HG02623 (cell line): ENCODE data around the gene TGDS.
A peak's percentile ranks its signal among the peaks of the same experiment; 100 is the strongest.
"Not testable (repeated sequence)": the region's sequence is repeated elsewhere in the genome, so short reads cannot be mapped to it uniquely, and the experiment has no call there.

Source experiments
- ATAC-seq: cut with Tn5 transposase; IDR thresholded peaks from one replicate; pipeline ENCODE4 v1.9.1; 2021; ENCODE audit warnings: moderate library complexity; ENCODE audit not compliant: unreplicated experiment

The TGDS gene

GRCh38 chr13:94556041-94556440 is 39.9 kb downstream of the TGDS start:
- ATAC-seq, result no peak

- ATAC-seq, result no peak
Measured at GRCh38 chr13:94553766-94554165, 42.2 kb downstream of the TGDS start.

GRCh38 chr13:94552095-94552494 is 43.9 kb downstream of the TGDS start:
- no peak for ATAC-seq

- no peak for ATAC-seq
Measured at GRCh38 chr13:94550062-94550738, 45.8 kb downstream of the TGDS start.

- ATAC-seq, result peak; percentile 92
Measured at GRCh38 chr13:94549232-94550061, 46.5 kb downstream of the TGDS start.

- ATAC-seq, result peak; percentile 43
Measured at GRCh38 chr13:94548821-94549231, 47.1 kb downstream of the TGDS start.

- no peak for ATAC-seq
Measured at GRCh38 chr13:94548382-94548781, 47.6 kb downstream of the TGDS start.

GRCh38 chr13:94546061-94546839 is 49.7 kb downstream of the TGDS start:
- ATAC-seq, result no peak

- ATAC-seq, result no peak
Measured at GRCh38 chr13:94544922-94545321, 51.0 kb downstream of the TGDS start.

GRCh38 chr13:94542917-94543316 is 53.0 kb downstream of the TGDS start:
- ATAC-seq, result no peak

- no peak for ATAC-seq
Measured at GRCh38 chr13:94537740-94538630, 58.0 kb downstream of the TGDS start.

GRCh38 chr13:94535775-94536174 is 60.2 kb downstream of the TGDS start:
- ATAC-seq, result no peak

GRCh38 chr13:94535231-94535630 is 60.7 kb downstream of the TGDS start:
- no peak for ATAC-seq

- ATAC-seq, result no peak
Measured at GRCh38 chr13:94534166-94534565, 61.8 kb downstream of the TGDS start.

- ATAC-seq, result not testable (repeated sequence)
Measured at GRCh38 chr13:94532278-94532677, 63.7 kb downstream of the TGDS start.

GRCh38 chr13:94526956-94527355 is 69.0 kb downstream of the TGDS start:
- not testable (repeated sequence) for ATAC-seq

GRCh38 chr13:94525781-94526180 is 70.2 kb downstream of the TGDS start:
- ATAC-seq, result no peak

- no peak for ATAC-seq
Measured at GRCh38 chr13:94524407-94524806, 71.5 kb downstream of the TGDS start.
